Testis (tissue), 2 donors: ENCODE results near the gene HSF4.

ENCODE experiments used
- POLR2A ChIP-seq: fragments of 450-650 bp; IDR thresholded peaks from one replicate; pipeline ENCODE4 v1.6.1; 2017; ENCODE audit warnings: antibody characterized with exemption, mild to moderate bottlenecking, moderate library complexity
- TF ChIP-seq, protein P1 (sequence below), 3 experiments: fragments of 450-650 bp in 2 of 3; fragments of 200-600 bp in 1 of 3; sonication (generic) in 1 of 3; IDR thresholded peaks; one replicate each; pipeline ENCODE4 v1.5.1; 2016 to 2019; ENCODE audit warnings: antibody characterized with exemption in 3 of 3, mild to moderate bottlenecking in 2 of 3, moderate library complexity in 1 of 3

- TF ChIP-seq, protein P1, sequence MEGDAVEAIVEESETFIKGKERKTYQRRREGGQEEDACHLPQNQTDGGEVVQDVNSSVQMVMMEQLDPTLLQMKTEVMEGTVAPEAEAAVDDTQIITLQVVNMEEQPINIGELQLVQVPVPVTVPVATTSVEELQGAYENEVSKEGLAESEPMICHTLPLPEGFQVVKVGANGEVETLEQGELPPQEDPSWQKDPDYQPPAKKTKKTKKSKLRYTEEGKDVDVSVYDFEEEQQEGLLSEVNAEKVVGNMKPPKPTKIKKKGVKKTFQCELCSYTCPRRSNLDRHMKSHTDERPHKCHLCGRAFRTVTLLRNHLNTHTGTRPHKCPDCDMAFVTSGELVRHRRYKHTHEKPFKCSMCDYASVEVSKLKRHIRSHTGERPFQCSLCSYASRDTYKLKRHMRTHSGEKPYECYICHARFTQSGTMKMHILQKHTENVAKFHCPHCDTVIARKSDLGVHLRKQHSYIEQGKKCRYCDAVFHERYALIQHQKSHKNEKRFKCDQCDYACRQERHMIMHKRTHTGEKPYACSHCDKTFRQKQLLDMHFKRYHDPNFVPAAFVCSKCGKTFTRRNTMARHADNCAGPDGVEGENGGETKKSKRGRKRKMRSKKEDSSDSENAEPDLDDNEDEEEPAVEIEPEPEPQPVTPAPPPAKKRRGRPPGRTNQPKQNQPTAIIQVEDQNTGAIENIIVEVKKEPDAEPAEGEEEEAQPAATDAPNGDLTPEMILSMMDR (IDR thresholded peaks at IDR 0.05) = no peak
- no peak for TF ChIP-seq POLR2A
These were observed 466 bp upstream of the HSF4 start for GRCh38 chr16:67163999-67164558.
